Measurements from ENCODE around the gene RPL37A.

RPL37A gene

DNA sequence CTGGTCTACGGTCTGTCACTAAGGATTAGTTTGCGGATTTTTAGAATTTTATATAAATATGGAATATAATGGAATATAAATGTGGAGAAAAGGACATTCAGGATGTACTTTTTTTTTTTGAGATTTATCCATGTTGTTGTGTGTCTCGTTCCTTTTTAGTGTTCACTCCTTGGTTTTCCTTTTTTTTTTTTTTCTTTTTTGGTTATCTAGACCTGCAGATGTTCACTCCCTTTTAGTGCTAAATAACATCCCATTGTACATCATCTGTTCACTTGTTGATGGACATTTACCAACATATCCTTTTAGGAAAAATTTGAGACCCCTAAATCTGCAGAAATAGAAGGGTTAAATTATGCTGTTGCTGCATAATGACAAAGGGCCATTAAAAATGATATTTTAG, 25.5 kb upstream of the RPL37A start:
- H3K9me3 ChIP-seq (ENCODE audit: control insufficient read depth in 1 of 2, low read length in 2 of 2), result no peaks in the 10 kb centered on the region
- H3K9ac ChIP-seq (ENCODE audit: low read depth in 1 of 2, low read length in 2 of 2), result no peak overlapping the region
- peaks cover 15 to 31% of the 10 kb centered on the region in 2 donors for H3K36me3 ChIP-seq (ENCODE audit: control insufficient read depth in 1 of 2, insufficient read depth in 2 of 2, low read length in 2 of 2)
- H3K4me3 ChIP-seq (ENCODE audit: low read depth in 1 of 2, low read length in 2 of 2), result no peak overlapping the region
- H3K27ac ChIP-seq (ENCODE audit: low read depth, low read length), result no peak overlapping the region
- no peaks in the 10 kb centered on the region for H3K27me3 ChIP-seq (ENCODE audit: control insufficient read depth in 1 of 2, insufficient read depth in 2 of 2, low read length in 2 of 2)
- no peaks in the 10 kb centered on the region for H3K4me1 ChIP-seq (ENCODE audit: control insufficient read depth in 1 of 2, insufficient read depth in 2 of 2, low read length in 2 of 2)

DNA sequence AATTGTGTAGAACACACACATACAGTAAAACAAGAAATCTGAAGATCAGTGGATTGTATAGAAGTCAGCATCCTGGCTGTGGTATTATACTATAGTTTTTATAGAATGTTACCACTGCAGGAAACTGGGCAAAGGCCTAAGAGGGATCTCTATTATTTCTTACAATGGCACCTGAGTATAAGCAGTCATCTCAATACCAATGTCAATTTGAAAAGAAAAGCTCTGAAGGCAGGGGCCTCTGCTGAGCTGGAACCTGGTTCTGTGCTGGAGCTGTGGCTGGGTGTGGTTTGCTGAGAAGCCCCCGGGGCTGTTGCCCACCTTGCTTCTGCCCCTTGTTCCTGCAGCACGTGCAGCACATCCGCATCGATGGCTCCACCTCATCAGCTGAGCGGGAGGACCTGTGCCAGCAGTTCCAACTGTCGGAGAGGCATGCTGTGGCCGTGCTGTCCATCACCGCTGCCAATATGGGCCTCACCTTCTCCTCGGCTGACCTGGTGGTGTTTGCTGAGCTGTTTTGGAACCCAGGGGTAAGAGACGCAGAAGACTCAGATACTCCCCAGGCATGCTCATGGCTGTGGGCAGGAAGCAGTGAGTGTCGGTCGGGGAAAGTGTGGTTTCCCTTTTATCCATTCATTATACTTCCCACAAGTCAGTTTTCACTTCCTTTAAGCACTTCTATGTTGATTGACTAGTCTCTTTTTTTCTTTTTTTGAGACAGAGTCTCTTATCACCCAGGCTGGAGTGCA, 23.5 kb upstream of the RPL37A start:
- Histone ChIP-seq H3K4me3 (ENCODE audit: low read depth in 1 of 2, low read length in 2 of 2) (no peak overlapping the region), H3K27ac (ENCODE audit: low read depth, low read length) (no peak overlapping the region), H3K4me1 (ENCODE audit: control insufficient read depth in 1 of 2, insufficient read depth in 2 of 2, low read length in 2 of 2) (no peaks in the 10 kb centered on the region), H3K9ac (ENCODE audit: low read depth in 1 of 2, low read length in 2 of 2) (no peak overlapping the region), H3K9me3 (ENCODE audit: control insufficient read depth in 1 of 2, low read length in 2 of 2) (no peaks in the 10 kb centered on the region), H3K27me3 (ENCODE audit: control insufficient read depth in 1 of 2, insufficient read depth in 2 of 2, low read length in 2 of 2) (no peaks in the 10 kb centered on the region), H3K36me3 (ENCODE audit: control insufficient read depth in 1 of 2, insufficient read depth in 2 of 2, low read length in 2 of 2) (peaks cover 25 to 34% of the 10 kb centered on the region in 2 donors)

DNA sequence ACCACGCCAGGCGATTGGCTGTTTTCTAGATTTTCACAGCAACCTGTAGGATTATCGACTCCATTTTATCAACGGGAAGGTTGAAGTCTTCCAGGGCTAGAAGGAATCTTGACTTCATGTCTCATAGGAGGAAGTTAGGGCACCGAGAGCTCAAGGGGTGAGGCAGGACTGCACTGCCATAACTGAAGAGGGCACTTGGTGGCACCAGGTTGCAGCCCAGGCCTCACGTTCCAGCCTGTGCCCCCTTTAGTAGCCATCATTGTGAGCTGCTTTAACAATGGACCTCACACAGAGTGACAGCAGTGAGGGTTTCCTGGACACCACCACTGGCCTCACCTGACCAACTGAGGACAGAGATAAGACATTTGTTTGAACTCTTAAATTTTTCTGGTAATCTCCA, 22.9 kb upstream of the RPL37A start:
- no peaks in the 10 kb centered on the region for H3K4me1 ChIP-seq (ENCODE audit: control insufficient read depth in 1 of 2, insufficient read depth in 2 of 2, low read length in 2 of 2)
- peaks cover 25 to 34% of the 10 kb centered on the region in 2 donors for H3K36me3 ChIP-seq (ENCODE audit: control insufficient read depth in 1 of 2, insufficient read depth in 2 of 2, low read length in 2 of 2)
- no peak overlapping the region for H3K4me3 ChIP-seq (ENCODE audit: low read depth in 1 of 2, low read length in 2 of 2)
- H3K9ac ChIP-seq (ENCODE audit: low read depth in 1 of 2, low read length in 2 of 2), result no peak overlapping the region
- H3K27me3 ChIP-seq (ENCODE audit: control insufficient read depth in 1 of 2, insufficient read depth in 2 of 2, low read length in 2 of 2), result no peaks in the 10 kb centered on the region
- H3K27ac ChIP-seq (ENCODE audit: low read depth, low read length), result no peak overlapping the region
- H3K9me3 ChIP-seq (ENCODE audit: control insufficient read depth in 1 of 2, low read length in 2 of 2), result no peaks in the 10 kb centered on the region

DNA sequence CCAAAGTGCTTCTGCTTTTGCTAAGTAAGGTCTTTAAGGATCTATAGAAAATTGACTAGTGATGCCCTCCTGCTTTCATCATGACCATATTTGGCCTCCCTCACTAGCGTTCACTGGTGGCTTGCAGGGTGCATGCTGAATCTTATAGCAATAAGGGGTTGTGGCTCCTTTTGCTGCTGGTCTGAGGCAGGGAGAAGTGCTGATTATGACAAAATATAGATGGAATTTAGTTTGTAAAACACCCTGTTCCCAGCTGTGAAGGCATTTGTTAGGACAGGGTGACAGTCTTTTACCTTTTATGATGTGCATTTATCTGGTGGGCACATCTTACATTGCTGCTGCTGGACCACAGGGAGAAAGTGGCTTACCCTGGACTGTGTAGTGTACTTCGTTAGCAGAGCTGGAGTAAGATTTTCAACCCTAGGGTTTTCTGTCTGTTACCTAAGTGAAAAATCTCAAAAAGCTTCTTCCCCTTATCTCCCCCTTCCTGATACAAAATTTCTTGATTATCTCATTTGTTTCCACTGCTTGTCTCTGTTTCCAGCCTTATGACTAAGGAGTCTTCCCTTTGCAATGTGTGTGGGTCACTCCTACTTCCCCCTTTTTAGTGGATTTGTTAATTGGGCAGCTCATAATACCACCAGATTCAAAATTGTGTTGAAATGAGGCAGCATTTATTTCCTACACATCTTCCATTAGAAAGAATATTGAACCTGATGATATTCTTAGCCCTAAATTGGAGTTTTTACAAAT, 21.2 kb upstream of the RPL37A start:
- no peak overlapping the region for H3K27ac ChIP-seq (ENCODE audit: low read depth, low read length)
- H3K9ac ChIP-seq (ENCODE audit: low read depth in 1 of 2, low read length in 2 of 2), result no peak overlapping the region

DNA sequence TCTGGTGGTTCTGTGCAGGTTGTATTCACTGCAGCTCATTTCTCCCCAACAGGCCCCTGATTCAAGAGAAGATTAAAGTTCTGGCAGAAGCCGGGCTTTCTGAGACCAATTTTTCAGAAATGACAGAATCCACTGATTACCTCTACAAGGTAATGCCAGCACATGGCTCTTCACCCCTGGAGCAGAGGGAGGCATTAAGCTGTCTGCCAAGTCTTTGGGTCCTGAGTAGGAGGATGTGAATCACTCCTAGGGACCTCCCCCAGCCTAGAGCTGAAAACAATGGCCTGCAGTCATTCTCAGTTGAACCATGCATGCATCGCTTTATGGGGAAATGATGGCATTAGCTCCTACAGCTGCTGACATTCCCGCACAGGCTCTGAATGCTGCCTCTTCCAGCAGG, 20.5 kb upstream of the RPL37A start:
- Histone ChIP-seq H3K4me1 (ENCODE audit: control insufficient read depth in 1 of 2, insufficient read depth in 2 of 2, low read length in 2 of 2) (no peaks in the 10 kb centered on the region), H3K9me3 (ENCODE audit: control insufficient read depth in 1 of 2, low read length in 2 of 2) (no peaks in the 10 kb centered on the region), H3K9ac (ENCODE audit: low read depth in 1 of 2, low read length in 2 of 2) (no peak overlapping the region), H3K36me3 (ENCODE audit: control insufficient read depth in 1 of 2, insufficient read depth in 2 of 2, low read length in 2 of 2) (peaks cover 25 to 44% of the 10 kb centered on the region in 2 donors), H3K4me3 (ENCODE audit: low read depth in 1 of 2, low read length in 2 of 2) (no peak overlapping the region), H3K27ac (ENCODE audit: low read depth, low read length) (no peak overlapping the region), H3K27me3 (ENCODE audit: control insufficient read depth in 1 of 2, insufficient read depth in 2 of 2, low read length in 2 of 2) (no peaks in the 10 kb centered on the region)

More for the DNA sequence above, 21.2 kb upstream of the RPL37A start:
- Histone ChIP-seq H3K4me1 (ENCODE audit: control insufficient read depth in 1 of 2, insufficient read depth in 2 of 2, low read length in 2 of 2) (no peaks in the 10 kb centered on the region), H3K27me3 (ENCODE audit: control insufficient read depth in 1 of 2, insufficient read depth in 2 of 2, low read length in 2 of 2) (no peaks in the 10 kb centered on the region), H3K36me3 (ENCODE audit: control insufficient read depth in 1 of 2, insufficient read depth in 2 of 2, low read length in 2 of 2) (peaks cover 25 to 37% of the 10 kb centered on the region in 2 donors), H3K4me3 (ENCODE audit: low read depth in 1 of 2, low read length in 2 of 2) (no peak overlapping the region), H3K9me3 (ENCODE audit: control insufficient read depth in 1 of 2, low read length in 2 of 2) (no peaks in the 10 kb centered on the region)

DNA sequence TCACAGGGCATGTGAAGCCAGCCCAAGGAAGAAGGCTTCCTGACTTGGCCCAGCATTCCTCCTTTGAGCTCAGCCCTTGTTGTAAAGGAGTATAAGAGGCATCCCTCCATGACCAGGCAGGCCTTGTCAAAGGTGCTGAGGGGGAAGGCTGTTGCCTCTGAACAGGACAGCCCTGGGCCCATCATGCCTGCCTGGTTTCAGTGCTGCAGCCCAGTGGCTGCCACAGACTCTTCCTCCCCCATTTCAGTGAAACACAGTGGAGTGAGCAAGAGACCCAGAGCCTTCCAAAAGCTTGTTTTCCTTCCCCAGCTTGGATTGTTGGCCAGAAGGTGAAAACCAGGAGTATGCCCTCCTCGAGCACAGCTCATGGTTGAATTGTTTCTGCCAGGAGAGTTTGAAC, 19.9 kb upstream of the RPL37A start:
- Histone ChIP-seq H3K9ac (ENCODE audit: low read depth in 1 of 2, low read length in 2 of 2) (no peak overlapping the region), H3K36me3 (ENCODE audit: control insufficient read depth in 1 of 2, insufficient read depth in 2 of 2, low read length in 2 of 2) (peaks cover 25 to 45% of the 10 kb centered on the region in 2 donors), H3K27ac (ENCODE audit: low read depth, low read length) (no peak overlapping the region), H3K27me3 (ENCODE audit: control insufficient read depth in 1 of 2, insufficient read depth in 2 of 2, low read length in 2 of 2) (no peaks in the 10 kb centered on the region), H3K9me3 (ENCODE audit: control insufficient read depth in 1 of 2, low read length in 2 of 2) (no peaks in the 10 kb centered on the region), H3K4me3 (ENCODE audit: low read depth in 1 of 2, low read length in 2 of 2) (no peak overlapping the region), H3K4me1 (ENCODE audit: control insufficient read depth in 1 of 2, insufficient read depth in 2 of 2, low read length in 2 of 2) (no peaks in the 10 kb centered on the region)

DNA sequence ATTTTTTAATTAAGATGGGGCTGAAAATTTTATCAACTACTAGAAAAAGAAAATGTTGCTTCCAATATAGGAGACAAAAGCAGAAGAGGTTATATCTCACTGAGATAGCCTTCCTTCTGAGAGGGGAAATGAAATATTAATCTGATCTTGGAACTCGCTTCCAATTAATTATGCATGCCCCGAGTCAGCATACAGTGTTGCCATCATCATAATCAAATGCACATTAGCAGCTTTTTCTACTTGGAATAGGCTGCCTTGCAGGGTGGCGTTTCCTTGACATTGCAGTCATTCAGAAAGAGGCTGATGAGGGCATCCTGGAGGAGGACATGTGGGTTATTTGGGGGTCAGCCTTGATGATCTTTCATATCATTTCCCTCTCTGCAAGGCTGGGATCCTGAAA, 18.4 kb upstream of the RPL37A start:
- Histone ChIP-seq H3K27ac (ENCODE audit: low read depth, low read length) (no peak overlapping the region), H3K4me1 (ENCODE audit: control insufficient read depth in 1 of 2, insufficient read depth in 2 of 2, low read length in 2 of 2) (no peaks in the 10 kb centered on the region), H3K27me3 (ENCODE audit: control insufficient read depth in 1 of 2, insufficient read depth in 2 of 2, low read length in 2 of 2) (no peaks in the 10 kb centered on the region), H3K9ac (ENCODE audit: low read depth in 1 of 2, low read length in 2 of 2) (no peak overlapping the region), H3K36me3 (ENCODE audit: control insufficient read depth in 1 of 2, insufficient read depth in 2 of 2, low read length in 2 of 2) (peaks cover 22 to 43% of the 10 kb centered on the region in 2 donors), H3K9me3 (ENCODE audit: control insufficient read depth in 1 of 2, low read length in 2 of 2) (no peaks in the 10 kb centered on the region), H3K4me3 (ENCODE audit: low read depth in 1 of 2, low read length in 2 of 2) (no peak overlapping the region)

DNA sequence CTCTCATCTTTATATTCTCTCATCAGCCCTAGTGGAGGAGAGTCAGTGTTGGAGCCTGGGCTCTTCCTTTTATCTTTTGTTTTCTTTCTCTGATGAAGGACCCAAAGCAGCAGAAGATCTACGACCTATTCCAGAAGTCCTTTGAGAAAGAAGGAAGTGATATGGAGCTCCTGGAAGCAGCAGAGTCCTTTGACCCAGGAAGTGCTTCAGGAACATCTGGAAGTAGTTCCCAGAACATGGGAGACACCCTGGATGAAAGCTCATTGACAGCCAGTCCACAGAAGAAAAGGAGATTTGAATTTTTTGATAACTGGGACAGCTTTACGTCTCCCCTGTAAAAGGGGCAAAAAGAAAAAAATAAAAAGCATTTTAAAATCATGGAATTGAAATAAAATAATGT, 16.0 kb upstream of the RPL37A start:
- Histone ChIP-seq H3K27ac (ENCODE audit: low read depth, low read length) (no peak overlapping the region), H3K9me3 (ENCODE audit: control insufficient read depth in 1 of 2, low read length in 2 of 2) (no peaks in the 10 kb centered on the region), H3K4me1 (ENCODE audit: control insufficient read depth in 1 of 2, insufficient read depth in 2 of 2, low read length in 2 of 2) (no peaks in the 10 kb centered on the region), H3K27me3 (ENCODE audit: control insufficient read depth in 1 of 2, insufficient read depth in 2 of 2, low read length in 2 of 2) (no peaks in the 10 kb centered on the region), H3K9ac (ENCODE audit: low read depth in 1 of 2, low read length in 2 of 2) (no peak overlapping the region), H3K4me3 (ENCODE audit: low read depth in 1 of 2, low read length in 2 of 2) (no peak overlapping the region), H3K36me3 (ENCODE audit: control insufficient read depth in 1 of 2, insufficient read depth in 2 of 2, low read length in 2 of 2) (peaks cover 15 to 25% of the 10 kb centered on the region in 2 donors)

DNA sequence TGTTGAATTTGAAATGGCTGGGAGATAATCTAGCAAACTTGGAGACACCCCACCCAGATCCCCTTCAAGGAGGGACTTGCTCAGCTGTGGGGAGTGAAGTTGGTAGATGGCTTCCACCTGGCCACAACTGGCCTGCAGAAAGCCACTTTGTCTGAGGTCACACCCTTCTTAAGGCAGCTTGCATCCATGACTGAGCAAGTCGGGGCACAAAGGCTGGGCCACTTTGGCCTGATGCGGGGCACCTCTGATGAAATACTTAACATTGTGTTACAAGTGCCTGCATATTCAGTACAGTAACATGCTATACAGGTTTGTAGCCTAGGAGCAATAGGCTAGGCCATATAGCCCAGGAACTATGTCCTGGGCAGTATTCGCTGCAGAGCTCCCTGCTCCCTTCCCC, 13.4 kb upstream of the RPL37A start:
- Histone ChIP-seq H3K27ac (ENCODE audit: low read depth, low read length) (no peak overlapping the region), H3K4me1 (ENCODE audit: control insufficient read depth in 1 of 2, insufficient read depth in 2 of 2, low read length in 2 of 2) (no peaks in the 10 kb centered on the region), H3K4me3 (ENCODE audit: low read depth in 1 of 2, low read length in 2 of 2) (no peak overlapping the region)

DNA sequence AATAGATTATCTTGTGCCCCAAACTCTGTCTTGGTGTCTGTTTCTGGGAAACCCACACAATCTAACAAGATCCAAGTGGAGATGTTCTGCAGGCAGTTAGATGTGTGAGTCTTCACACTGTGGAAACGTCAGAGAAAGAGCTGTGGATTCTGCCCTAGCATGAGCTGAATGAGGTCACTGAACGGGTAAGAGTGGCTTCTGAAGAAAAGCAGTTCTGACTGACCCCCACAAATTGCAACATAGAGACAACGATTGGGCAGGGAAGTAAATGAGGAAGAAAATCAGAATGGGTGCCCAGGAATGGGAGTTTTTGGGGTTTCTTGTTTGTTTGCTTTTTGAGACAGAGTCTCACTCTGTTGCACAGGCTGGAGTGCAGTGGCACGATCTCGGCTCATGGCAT, 12.9 kb upstream of the RPL37A start:
- H3K27ac ChIP-seq (ENCODE audit: low read depth, low read length), result no peak overlapping the region
- no peaks in the 10 kb centered on the region for H3K4me1 ChIP-seq (ENCODE audit: control insufficient read depth in 1 of 2, insufficient read depth in 2 of 2, low read length in 2 of 2)
- no peaks in the 10 kb centered on the region for H3K27me3 ChIP-seq (ENCODE audit: control insufficient read depth in 1 of 2, insufficient read depth in 2 of 2, low read length in 2 of 2)
- H3K9ac ChIP-seq (ENCODE audit: low read depth in 1 of 2, low read length in 2 of 2), result no peak overlapping the region
- H3K4me3 ChIP-seq (ENCODE audit: low read depth in 1 of 2, low read length in 2 of 2), result no peak overlapping the region
- H3K36me3 ChIP-seq (ENCODE audit: control insufficient read depth in 1 of 2, insufficient read depth in 2 of 2, low read length in 2 of 2), result peaks cover 0 to 11% of the 10 kb centered on the region in 2 donors
- H3K9me3 ChIP-seq (ENCODE audit: control insufficient read depth in 1 of 2, low read length in 2 of 2), result no peaks in the 10 kb centered on the region

More for the DNA sequence above, 13.4 kb upstream of the RPL37A start:
- H3K9me3 ChIP-seq (ENCODE audit: control insufficient read depth in 1 of 2, low read length in 2 of 2), result no peaks in the 10 kb centered on the region
- no peak overlapping the region for H3K9ac ChIP-seq (ENCODE audit: low read depth in 1 of 2, low read length in 2 of 2)
- H3K36me3 ChIP-seq (ENCODE audit: control insufficient read depth in 1 of 2, insufficient read depth in 2 of 2, low read length in 2 of 2), result peaks cover 0 to 11% of the 10 kb centered on the region in 2 donors
- no peaks in the 10 kb centered on the region for H3K27me3 ChIP-seq (ENCODE audit: control insufficient read depth in 1 of 2, insufficient read depth in 2 of 2, low read length in 2 of 2)
